Activated naive CD4-positive, alpha-beta T cell treated with anti-CD3 and anti-CD28 coated beads for 36 hours (primary cell): ENCODE measurements around the gene TPT1. TPM values are rescaled to one million over a fixed set of nuclear protein-coding genes. Genes with fewer than 3 reads are reported as not detected.
"Not testable (repeated sequence)": the region's sequence is repeated elsewhere in the genome, so short reads cannot be mapped to it uniquely, and the experiment has no call there.

Source experiments
- CTCF ChIA-PET: fragments of 350-600 bp; sonication (Branson Sonifier 250); formaldehyde crosslinking; loops from one replicate; lab custom pipeline; 2021; ENCODE audit warnings: antibody characterized with exemption; lab: Charles Lee
- DNase-seq: peaks from one replicate; pipeline ENCODE4 v3.0.0-alpha.2; 2020
- H3K27ac Mint-ChIP-seq: one replicate; pipeline ENCODE4 v1.8.0; 2021; ENCODE audit warnings: mild to moderate bottlenecking, mixed read lengths
- H3K27me3 Mint-ChIP-seq: one replicate; pipeline ENCODE4 v1.8.0; 2021; ENCODE audit warnings: low read depth, mixed read lengths
- H3K36me3 Mint-ChIP-seq: one replicate; pipeline ENCODE4 v1.8.0; 2021; ENCODE audit warnings: low read depth, mixed read lengths
- H3K4me1 Mint-ChIP-seq: one replicate; pipeline ENCODE4 v1.8.0; 2021; ENCODE audit warnings: low read depth, mixed read lengths
- H3K4me3 Mint-ChIP-seq: one replicate; pipeline ENCODE4 v1.8.0; 2021; ENCODE audit warnings: mild to moderate bottlenecking, moderate library complexity, mixed read lengths
- H3K9me3 Mint-ChIP-seq: one replicate; pipeline ENCODE4 v1.8.0; 2021; ENCODE audit warnings: mixed read lengths
- intact Hi-C: fragments of 100-400 bp; cut with micrococcal nuclease; formaldehyde crosslinking; loops from one replicate; pipeline ENCODE4 v1.15.1; 2023
- total RNA-seq, 2 experiments: library from RNA; stranded (reverse); gene quantifications; one replicate each; pipeline ENCODE4 v1.2.3, GENCODE V29; 2021

TPT1 gene
- total RNA-seq, result 1,000 to 10,000 TPM; 3,331 to 3,631 TPM

DNA sequence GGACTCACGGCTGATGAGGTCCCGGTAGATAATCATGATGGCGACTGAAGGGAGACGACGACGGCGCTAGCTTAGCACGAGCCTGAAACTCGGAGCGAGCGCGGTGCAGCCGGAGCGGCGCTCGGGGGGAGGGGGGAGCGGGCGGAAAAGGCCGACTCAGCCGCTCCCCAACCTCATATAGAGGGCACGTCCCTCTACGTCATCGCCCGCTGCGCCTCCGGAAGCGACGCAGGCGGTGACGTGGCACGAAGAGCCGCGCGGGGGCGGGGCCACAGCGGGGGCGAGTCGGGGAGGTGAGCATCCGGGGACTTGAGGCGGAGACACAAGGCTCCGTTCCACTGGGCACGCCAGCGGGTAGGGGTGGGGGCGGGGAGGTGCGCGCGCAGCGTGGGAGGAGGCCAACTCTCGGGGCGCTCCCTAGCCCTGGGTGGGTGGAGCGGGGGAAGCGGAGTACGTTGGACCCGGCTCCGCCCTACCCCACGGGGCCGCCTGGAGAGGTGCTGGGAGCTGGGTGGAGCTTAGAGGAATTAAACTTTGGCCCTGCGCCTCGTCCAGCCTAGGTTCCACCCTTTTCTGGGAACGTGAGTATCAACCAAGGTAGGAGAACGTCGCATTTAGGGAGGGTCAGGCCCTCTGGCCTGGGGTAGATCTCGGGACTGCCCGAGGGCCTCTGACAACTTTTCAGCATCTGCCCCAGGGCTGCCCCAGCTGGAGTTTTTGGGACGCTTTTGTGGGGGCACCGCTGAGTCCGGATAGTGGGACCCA lies at the start of gene TPT1:
Gene TPT1, minus strand, starts transcription at position 150 of the 765 bp plus-strand sequence. Its CDS starts 114 bp downstream, at position 36.
- Mint-ChIP-seq H3K27me3 (no peaks in the 10 kb centered on the region), H3K36me3 (peaks cover 51% of the 10 kb centered on the region), H3K4me1 (peaks cover 42% of the 10 kb centered on the region), H3K27ac (peak within 1 kb of the TSS; percentile 99), H3K4me3 (peak within 1 kb of the TSS; percentile 91), H3K9me3 (no peaks in the 10 kb centered on the region)
- CTCF ChIA-PET, result interaction anchor here (0.6 to 2.0 kb wide), 7 partner anchors 10 to 293 kb away, joined by 3 to 11 read pairs (median 3); partner anchors contain the start of gene COG3
- DNase-seq, result peak; percentile 100
- intact Hi-C loops, result loop anchor here (1.0 to 5.0 kb wide), 13 partner anchors 8 to 1211 kb away; partner anchors contain the start of genes COG3, GPALPP1, GTF2F2 and LCP1

DNA sequence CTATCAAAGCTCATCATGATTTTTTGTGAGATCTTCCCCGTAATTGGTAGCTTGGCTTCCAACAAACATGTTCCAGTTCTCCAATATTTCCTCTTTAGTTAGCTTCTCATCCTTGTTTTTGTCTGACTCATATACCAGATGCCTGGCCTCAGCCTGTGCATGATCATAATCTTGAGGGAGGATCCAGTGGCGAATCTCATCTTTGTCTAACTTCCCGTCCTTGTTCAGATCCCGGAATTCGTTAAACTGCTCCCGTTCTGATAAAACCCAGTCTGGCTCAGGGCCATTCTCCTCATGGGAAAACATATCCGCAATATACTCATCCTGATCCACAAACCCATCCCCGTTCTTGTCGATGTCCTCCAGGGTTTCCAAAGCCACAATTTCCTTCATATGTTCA lies 49.4 kb upstream of the TPT1 start:
- CTCF ChIA-PET, H3K9me3 Mint-ChIP-seq, H3K4me3 Mint-ChIP-seq, intact Hi-C loops, H3K27ac Mint-ChIP-seq, H3K27me3 Mint-ChIP-seq, DNase-seq: not testable (repeated sequence)
- Mint-ChIP-seq H3K36me3 (peaks cover 13% of the 10 kb centered on the region), H3K4me1 (peaks cover 15% of the 10 kb centered on the region)

DNA sequence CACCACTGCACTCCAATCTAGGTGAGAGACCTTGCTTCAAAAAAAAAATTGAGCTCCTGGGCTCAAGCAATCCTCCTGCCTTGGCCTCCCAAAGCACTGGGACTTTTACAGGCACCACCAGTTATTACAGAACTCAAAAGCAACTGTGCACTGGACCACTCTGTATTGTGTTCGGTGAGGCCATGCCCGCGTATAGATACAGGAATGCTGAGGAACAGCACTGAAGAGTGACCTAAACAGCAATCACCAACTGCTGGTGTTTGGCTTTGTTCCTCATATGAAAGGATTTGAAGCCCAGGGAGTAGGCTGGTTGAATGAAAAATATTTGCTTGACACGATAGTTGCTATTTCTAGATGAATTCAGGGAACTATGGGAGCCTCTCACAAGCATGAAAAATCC lies 47.7 kb upstream of the TPT1 start:
- intact Hi-C loops, result no loop called here
- Mint-ChIP-seq H3K27me3 (no peaks in the 10 kb centered on the region), H3K4me3 (no peak overlapping the region), H3K4me1 (no peaks in the 10 kb centered on the region), H3K27ac (no peak overlapping the region), H3K36me3 (peaks cover 15% of the 10 kb centered on the region), H3K9me3 (no peaks in the 10 kb centered on the region)
- no peak for DNase-seq
- CTCF ChIA-PET, result interaction anchor here (0.9 to 3.1 kb wide), 2 partner anchors 10 to 17 kb away, joined by 3 to 15 read pairs; no protein-coding TSS in a partner anchor

DNA sequence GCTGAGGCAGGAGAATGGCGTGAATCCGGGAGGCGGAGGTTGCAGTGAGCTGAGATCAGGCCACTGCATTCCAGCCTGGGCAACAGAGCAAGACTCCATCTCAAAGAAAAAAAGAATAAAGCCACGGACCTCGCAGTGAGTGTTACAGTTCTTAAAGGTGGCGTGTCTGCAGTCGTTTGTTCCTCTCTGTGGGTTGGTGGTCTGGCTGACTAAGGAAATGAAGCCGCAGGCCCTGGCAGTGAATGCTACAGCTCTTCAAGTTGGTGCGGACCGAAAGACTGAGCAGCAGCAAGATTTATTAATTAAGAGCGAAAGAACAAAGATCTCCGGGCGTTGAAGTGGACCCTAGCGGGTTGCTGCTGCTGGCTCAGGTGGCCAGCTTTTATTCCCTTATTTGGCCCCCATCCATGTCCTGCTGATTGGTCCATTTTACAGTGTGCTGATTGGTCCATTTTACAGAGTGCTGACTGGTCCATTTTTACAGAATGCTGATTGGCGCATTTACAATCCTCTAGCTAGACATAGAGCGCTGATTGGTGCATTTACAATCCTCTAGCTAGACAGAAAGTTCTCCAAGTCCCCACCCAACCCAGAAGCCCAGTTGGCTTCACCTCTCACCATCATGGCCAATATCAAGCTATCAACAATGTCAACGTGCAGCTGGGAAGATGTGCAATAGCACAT lies 46.1 kb upstream of the TPT1 start:
- H3K27me3 Mint-ChIP-seq, intact Hi-C loops, H3K9me3 Mint-ChIP-seq, H3K4me3 Mint-ChIP-seq, H3K4me1 Mint-ChIP-seq, DNase-seq, H3K27ac Mint-ChIP-seq: not testable (repeated sequence)
- CTCF ChIA-PET, result interaction anchor here (1.1 to 3.1 kb wide), 2 partner anchors 16 to 18 kb away, joined by 3 to 15 read pairs; no protein-coding TSS in a partner anchor
- H3K36me3 Mint-ChIP-seq, result peaks cover 13% of the 10 kb centered on the region

DNA sequence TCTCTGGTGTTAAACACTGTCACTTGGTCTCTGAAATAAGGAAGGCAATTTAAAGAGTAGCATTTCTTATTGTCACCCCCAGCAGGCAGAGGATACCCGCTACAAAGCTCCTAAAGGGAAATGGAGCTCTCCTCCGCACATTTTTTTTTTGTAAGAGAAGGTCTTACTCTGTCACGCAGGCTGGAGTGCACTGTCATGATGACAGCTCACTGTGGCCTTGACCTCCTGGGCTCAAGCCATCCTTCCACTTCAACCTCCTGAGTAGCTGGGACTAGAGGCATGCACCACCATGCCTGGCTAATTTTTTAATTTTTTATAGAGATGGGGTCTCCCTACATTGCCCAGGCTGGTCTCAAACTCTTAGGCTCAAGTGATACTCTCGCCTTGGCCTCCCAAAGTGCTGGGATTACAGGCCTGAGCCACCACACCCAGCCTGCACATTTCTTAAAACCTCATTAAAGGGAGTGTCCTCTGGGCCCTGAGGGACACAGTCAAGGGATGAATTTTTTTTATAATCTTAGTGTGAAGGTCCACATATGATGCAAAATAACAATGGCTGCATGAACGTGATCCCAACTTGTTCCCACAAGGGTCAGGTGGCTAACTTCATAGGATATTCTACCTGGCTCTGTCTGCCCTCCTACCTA lies 45.0 kb upstream of the TPT1 start:
- Mint-ChIP-seq H3K27me3 (no peaks in the 10 kb centered on the region), H3K4me1 (no peaks in the 10 kb centered on the region)

DNA sequence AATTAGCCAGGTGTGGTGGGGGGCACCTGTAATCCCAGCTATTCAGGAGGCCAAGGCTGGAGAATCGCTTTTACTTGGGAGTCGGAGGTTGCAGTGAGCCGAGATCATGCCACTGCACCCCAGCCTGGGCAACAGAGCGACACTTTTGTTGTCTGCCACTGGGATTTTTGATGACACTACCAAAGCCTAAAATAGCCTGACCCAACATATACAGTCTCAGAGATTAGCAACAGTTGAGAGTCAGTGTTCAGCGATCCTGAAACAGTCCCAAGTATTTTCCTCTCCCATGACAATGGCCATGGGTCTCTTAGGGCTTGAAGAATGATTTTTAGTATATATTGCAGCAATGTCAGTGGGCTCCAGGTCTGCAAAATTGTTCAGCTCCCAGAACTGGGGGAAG lies 44.3 kb upstream of the TPT1 start:
- CTCF ChIA-PET, result interaction anchor here (0.8 to 1.5 kb wide), 3 partner anchors 10 to 170 kb away, joined by 3 to 5 read pairs (median 3); no protein-coding TSS in a partner anchor
- peaks cover 13% of the 10 kb centered on the region for H3K36me3 Mint-ChIP-seq
- no peak overlapping the region for H3K27ac Mint-ChIP-seq
- no peak for DNase-seq
- intact Hi-C loops, result no loop called here
- H3K9me3 Mint-ChIP-seq, result no peaks in the 10 kb centered on the region
- H3K4me3 Mint-ChIP-seq, result no peak overlapping the region
- no peaks in the 10 kb centered on the region for H3K4me1 Mint-ChIP-seq
- no peaks in the 10 kb centered on the region for H3K27me3 Mint-ChIP-seq

More for the DNA sequence above, 45.0 kb upstream of the TPT1 start:
- Mint-ChIP-seq H3K4me3 (no peak overlapping the region), H3K36me3 (peaks cover 13% of the 10 kb centered on the region), H3K27ac (no peak overlapping the region), H3K9me3 (no peaks in the 10 kb centered on the region)
- DNase-seq, result no peak
- CTCF ChIA-PET, result interaction anchor here (1.5 to 3.1 kb wide), 2 partner anchors 15 to 17 kb away, joined by 5 to 15 read pairs; no protein-coding TSS in a partner anchor
- intact Hi-C loops, result no loop called here

DNA sequence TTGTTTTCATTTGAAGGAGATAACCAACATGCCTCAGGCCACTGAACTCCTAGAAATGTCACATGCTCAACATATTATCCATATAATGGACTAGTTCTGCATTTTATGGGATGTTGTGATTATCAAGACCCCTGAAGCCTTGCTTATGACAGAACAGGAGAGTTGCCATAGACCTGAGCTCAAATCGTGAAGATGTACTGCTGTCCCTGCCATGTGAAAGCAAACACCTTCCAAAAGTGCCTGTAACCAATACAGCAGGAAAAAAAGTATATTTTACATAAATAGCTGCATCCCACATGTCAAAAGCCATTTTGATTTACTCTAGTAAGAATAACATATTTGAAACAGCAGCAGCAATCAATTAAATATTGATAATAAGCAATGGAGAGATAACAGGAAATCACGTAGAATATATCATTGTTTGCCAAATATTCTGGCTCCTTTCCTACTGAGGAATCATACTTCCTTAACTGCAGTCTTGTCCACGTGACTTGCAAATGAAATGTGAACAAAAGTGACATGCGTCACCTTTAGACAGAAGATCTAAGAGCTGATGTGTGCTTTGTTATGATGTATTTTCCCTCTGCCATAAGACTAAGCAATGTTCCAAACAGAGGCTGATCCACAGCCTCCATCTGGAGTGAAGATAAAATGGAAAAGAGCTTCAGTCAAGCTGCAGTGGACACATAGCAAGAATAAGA lies 43.6 kb upstream of the TPT1 start:
- intact Hi-C loops, result no loop called here
- Mint-ChIP-seq H3K4me3 (no peak overlapping the region), H3K27me3 (no peaks in the 10 kb centered on the region), H3K9me3 (no peaks in the 10 kb centered on the region), H3K4me1 (no peaks in the 10 kb centered on the region), H3K36me3 (peaks cover 13% of the 10 kb centered on the region), H3K27ac (no peak overlapping the region)
- DNase-seq, result no peak
- CTCF ChIA-PET, result interaction anchor here (0.6 to 1.5 kb wide), 4 partner anchors 8 to 169 kb away, joined by 3 to 5 read pairs (median 3); no protein-coding TSS in a partner anchor

DNA sequence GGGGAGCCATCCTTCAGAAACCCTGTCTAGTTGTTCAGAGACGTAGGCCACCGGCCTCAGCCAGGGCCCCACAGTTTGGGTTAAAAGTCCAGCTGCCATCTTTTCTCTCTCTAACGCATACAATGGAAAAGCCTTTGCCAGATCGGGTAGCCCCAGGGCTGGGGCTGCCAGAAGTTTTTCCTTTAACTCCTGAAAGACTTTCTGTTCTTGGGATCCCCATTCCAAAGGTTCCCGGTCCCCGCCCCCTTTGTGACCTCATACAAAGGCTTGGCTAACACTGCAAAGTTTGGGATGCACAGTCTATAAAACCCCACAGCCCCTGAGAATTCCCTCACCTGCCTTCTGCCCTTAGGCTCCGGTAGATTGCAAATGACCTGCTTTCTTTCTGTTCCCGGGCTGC lies 41.8 kb upstream of the TPT1 start:
- CTCF ChIA-PET, result interaction anchor here (1.4 kb wide), 1 partner anchor 13 kb away, joined by 4 read pairs; no protein-coding TSS in a partner anchor
- H3K4me1 Mint-ChIP-seq, H3K4me3 Mint-ChIP-seq, DNase-seq, H3K9me3 Mint-ChIP-seq, H3K27ac Mint-ChIP-seq, intact Hi-C loops, H3K27me3 Mint-ChIP-seq: not testable (repeated sequence)
- peaks cover 12% of the 10 kb centered on the region for H3K36me3 Mint-ChIP-seq

DNA sequence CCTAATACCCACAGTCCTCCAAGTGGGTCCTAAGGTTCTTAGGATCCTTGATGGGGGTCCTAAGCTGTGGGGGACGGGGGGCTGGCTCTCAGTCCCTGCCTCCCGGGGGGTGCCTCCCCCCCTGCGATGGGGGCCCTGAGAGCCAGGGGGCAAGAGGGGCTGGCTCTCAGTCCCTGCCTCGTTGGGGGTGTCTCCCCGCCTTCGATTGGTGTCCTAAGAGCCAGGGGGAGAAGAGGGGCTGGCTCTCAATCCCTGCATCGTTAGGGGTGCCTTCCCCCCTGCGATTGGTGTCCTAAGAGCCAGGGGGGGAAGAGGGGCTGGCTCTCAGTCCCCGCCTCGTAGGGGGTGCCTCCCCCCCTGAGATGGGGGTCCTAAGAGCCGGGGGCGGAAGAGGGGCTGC lies 40.2 kb upstream of the TPT1 start:
- Mint-ChIP-seq H3K36me3 (peaks cover 5% of the 10 kb centered on the region), H3K4me1 (no peaks in the 10 kb centered on the region), H3K9me3 (no peaks in the 10 kb centered on the region), H3K27ac (no peak overlapping the region), H3K27me3 (no peaks in the 10 kb centered on the region), H3K4me3 (no peak overlapping the region)
- DNase-seq, result no peak
- intact Hi-C loops, result no loop called here
- CTCF ChIA-PET, result no interaction called here

DNA sequence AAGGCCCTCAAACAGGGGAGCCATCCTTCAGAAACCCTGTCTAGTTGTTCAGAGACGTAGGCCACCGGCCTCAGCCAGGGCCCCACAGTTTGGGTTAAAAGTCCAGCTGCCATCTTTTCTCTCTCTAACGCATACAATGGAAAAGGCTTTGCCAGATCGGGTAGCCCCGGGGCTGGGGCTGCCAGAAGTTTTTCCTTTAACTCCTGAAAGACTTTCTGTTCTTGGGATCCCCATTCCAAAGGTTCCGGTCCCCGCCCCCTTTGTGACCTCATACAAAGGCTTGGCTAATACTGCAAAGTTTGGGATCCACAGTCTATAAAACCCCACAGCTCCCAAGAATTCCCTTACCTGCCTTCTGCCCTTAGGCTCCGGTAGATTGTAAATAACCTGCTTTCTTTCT lies 39.7 kb upstream of the TPT1 start:
- H3K4me1 Mint-ChIP-seq, H3K27ac Mint-ChIP-seq, intact Hi-C loops, H3K36me3 Mint-ChIP-seq, CTCF ChIA-PET, H3K27me3 Mint-ChIP-seq, H3K4me3 Mint-ChIP-seq, H3K9me3 Mint-ChIP-seq, DNase-seq: not testable (repeated sequence)

DNA sequence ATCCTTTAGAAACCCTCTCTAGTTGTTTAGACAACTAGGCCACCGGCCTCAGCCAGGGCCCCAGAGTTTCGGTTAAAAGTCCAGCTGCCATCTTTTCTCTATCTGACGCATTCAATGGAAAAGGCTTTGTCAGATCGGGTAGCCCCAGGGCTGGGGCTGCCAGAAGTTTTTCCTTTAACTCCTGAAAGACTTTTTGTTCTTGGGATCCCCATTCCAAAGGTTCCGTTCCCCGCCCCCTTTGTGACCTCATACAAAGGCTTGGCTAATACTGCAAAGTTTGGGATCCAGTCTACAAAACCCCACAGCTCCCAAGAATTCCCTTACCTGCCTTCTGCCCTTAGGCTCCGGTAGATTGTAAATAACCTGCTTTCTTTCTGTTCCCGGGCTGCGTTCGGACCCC lies 38.5 kb upstream of the TPT1 start:
- H3K27ac Mint-ChIP-seq, H3K36me3 Mint-ChIP-seq, H3K4me1 Mint-ChIP-seq, H3K27me3 Mint-ChIP-seq, DNase-seq, H3K9me3 Mint-ChIP-seq, intact Hi-C loops, H3K4me3 Mint-ChIP-seq: not testable (repeated sequence)
- CTCF ChIA-PET, result interaction anchor here (0.6 kb wide), 2 partner anchors 14 to 16 kb away, joined by 3 read pairs; no protein-coding TSS in a partner anchor
